CD4-positive, alpha-beta T cell (primary cell): ENCODE measurements around the gene EDRF1. TPM values are rescaled to one million over a fixed set of nuclear protein-coding genes. Genes with fewer than 3 reads are reported as not detected.

Source experiments
- ATAC-seq: fragments of 200-7000 bp; cut with Tn5 transposase; one replicate; pipeline ENCODE4 v1.10.0; 2022; ENCODE audit warnings: mild to moderate bottlenecking; ENCODE audit not compliant: poor library complexity
- CTCF ChIA-PET: fragments of 350-600 bp; sonication (Branson Sonifier 250); formaldehyde crosslinking; loops from one replicate; lab custom pipeline; 2021; ENCODE audit warnings: antibody characterized with exemption, inconsistent platforms; lab: Charles Lee
- POLR2A ChIA-PET: fragments of 350-600 bp; sonication (Branson Sonifier 250); formaldehyde crosslinking; loops from one replicate; lab custom pipeline; 2021; ENCODE audit warnings: antibody characterized with exemption, inconsistent platforms; lab: Charles Lee
- DNase-seq, 14 experiments: peaks; one replicate each; pipeline ENCODE4 v3.0.0-alpha.2; 2013 to 2020; ENCODE audit warnings: mixed read lengths in 2 of 14
- H3K27ac ChIP-seq, 2 donors: one replicate each; pipeline versions ENCODE4 v1.5.1 to v1.7.0; 2013; ENCODE audit warnings: low read length in 2 of 2, low read depth in 1 of 2, mild to moderate bottlenecking in 1 of 2
- H3K27me3 ChIP-seq, 2 experiments: 1 replicate in 1 of 2; 2 replicates in 1 of 2; pipeline versions ENCODE4 v1.6.1 to v1.7.0; 2013; ENCODE audit warnings: low read length in 2 of 2, control low read depth in 1 of 2, mild to moderate bottlenecking in 1 of 2, moderate library complexity in 1 of 2; ENCODE audit not compliant: insufficient read depth in 2 of 2, control insufficient read depth in 1 of 2
- H3K36me3 ChIP-seq: one replicate; pipeline ENCODE4 v1.6.1; 2013; ENCODE audit warnings: low read length, control low read depth; ENCODE audit not compliant: insufficient read depth
- H3K4me1 ChIP-seq: one replicate; pipeline ENCODE4 v1.6.1; 2013; ENCODE audit warnings: low read length, control low read depth; ENCODE audit not compliant: insufficient read depth
- H3K4me3 ChIP-seq: one replicate; pipeline ENCODE4 v1.5.1; 2013; ENCODE audit warnings: mild to moderate bottlenecking, low read length, moderate library complexity
- H3K9me3 ChIP-seq, 2 experiments: 1 replicate in 1 of 2; 2 replicates in 1 of 2; pipeline versions ENCODE4 v1.6.1 to v1.7.0; 2013; ENCODE audit warnings: low read length in 2 of 2, mild to moderate bottlenecking in 2 of 2, control low read depth in 1 of 2, moderate library complexity in 1 of 2; ENCODE audit not compliant: control insufficient read depth in 1 of 2, insufficient read depth in 1 of 2
- H3K27ac Mint-ChIP-seq: one replicate; pipeline ENCODE4 v1.8.0; 2020; ENCODE audit warnings: mixed read lengths
- H3K27me3 Mint-ChIP-seq: one replicate; pipeline ENCODE4 v1.8.0; 2021; ENCODE audit warnings: mixed read lengths
- H3K36me3 Mint-ChIP-seq: one replicate; pipeline ENCODE4 v1.8.0; 2021; ENCODE audit warnings: low read depth, mixed read lengths
- H3K4me1 Mint-ChIP-seq: one replicate; pipeline ENCODE4 v1.8.0; 2021; ENCODE audit warnings: low read depth, mixed read lengths
- H3K4me3 Mint-ChIP-seq: one replicate; pipeline ENCODE4 v1.8.0; 2020; ENCODE audit warnings: mild to moderate bottlenecking, mixed read lengths
- H3K9me3 Mint-ChIP-seq: one replicate; pipeline ENCODE4 v1.8.0; 2020; ENCODE audit warnings: mixed read lengths
- intact Hi-C, 2 experiments: fragments of 100-400 bp; cut with DNase I in 1 of 2; cut with micrococcal nuclease in 1 of 2; formaldehyde crosslinking; loops; one replicate each; pipeline versions ENCODE4 v1.15.1 to v1.9.0; 2023 to 2025; cut with DNase I, micrococcal nuclease
- total RNA-seq, 174 experiments: library from RNA in 2 of 174; stranded (reverse) in 2 of 174; gene quantifications; one replicate each; pipeline ENCODE4 v1.2.3 and lab custom pipeline; 2021 to 2026
- TF ChIP-seq, protein P1 (sequence below): fragments of 200-600 bp; IDR thresholded peaks from one replicate; pipeline ENCODE4 v1.8.0; 2022; ENCODE audit warnings: antibody characterized with exemption, mild to moderate bottlenecking

The EDRF1 gene
- total RNA-seq, 2 experiments from 2014 or later, result 39.0 to 39.8 TPM

GRCh38 chr10:125783957-125784356 lies 64.4 kb downstream of the EDRF1 start:
- H3K27me3 Mint-ChIP-seq, result no peaks in the 10 kb centered on the region
- no peak overlapping the region for H3K4me3 Mint-ChIP-seq
- TF ChIP-seq, protein P1, sequence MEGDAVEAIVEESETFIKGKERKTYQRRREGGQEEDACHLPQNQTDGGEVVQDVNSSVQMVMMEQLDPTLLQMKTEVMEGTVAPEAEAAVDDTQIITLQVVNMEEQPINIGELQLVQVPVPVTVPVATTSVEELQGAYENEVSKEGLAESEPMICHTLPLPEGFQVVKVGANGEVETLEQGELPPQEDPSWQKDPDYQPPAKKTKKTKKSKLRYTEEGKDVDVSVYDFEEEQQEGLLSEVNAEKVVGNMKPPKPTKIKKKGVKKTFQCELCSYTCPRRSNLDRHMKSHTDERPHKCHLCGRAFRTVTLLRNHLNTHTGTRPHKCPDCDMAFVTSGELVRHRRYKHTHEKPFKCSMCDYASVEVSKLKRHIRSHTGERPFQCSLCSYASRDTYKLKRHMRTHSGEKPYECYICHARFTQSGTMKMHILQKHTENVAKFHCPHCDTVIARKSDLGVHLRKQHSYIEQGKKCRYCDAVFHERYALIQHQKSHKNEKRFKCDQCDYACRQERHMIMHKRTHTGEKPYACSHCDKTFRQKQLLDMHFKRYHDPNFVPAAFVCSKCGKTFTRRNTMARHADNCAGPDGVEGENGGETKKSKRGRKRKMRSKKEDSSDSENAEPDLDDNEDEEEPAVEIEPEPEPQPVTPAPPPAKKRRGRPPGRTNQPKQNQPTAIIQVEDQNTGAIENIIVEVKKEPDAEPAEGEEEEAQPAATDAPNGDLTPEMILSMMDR, result no peak
- ATAC-seq (no peak), DNase-seq (no peak)
- no peak overlapping the region for H3K4me3 ChIP-seq
- intact Hi-C loops, result no loop called here
- no peak overlapping the region for H3K27ac Mint-ChIP-seq
- peaks cover 19% of the 10 kb centered on the region for H3K4me1 Mint-ChIP-seq
- CTCF ChIA-PET, result no interaction called here
- H3K36me3 Mint-ChIP-seq, result peaks cover 13% of the 10 kb centered on the region
- no peaks in the 10 kb centered on the region for H3K36me3 ChIP-seq
- H3K27ac ChIP-seq, result no peak overlapping the region
- H3K27me3 ChIP-seq, result no peaks in the 10 kb centered on the region
- POLR2A ChIA-PET, result interaction anchor here (0.7 kb wide), 1 partner anchor 10 kb away, joined by 3 read pairs; no protein-coding TSS in a partner anchor
- H3K9me3 ChIP-seq, result no peaks in the 10 kb centered on the region
- H3K9me3 Mint-ChIP-seq, result no peaks in the 10 kb centered on the region
- H3K4me1 ChIP-seq, result peaks cover 19% of the 10 kb centered on the region

DNA sequence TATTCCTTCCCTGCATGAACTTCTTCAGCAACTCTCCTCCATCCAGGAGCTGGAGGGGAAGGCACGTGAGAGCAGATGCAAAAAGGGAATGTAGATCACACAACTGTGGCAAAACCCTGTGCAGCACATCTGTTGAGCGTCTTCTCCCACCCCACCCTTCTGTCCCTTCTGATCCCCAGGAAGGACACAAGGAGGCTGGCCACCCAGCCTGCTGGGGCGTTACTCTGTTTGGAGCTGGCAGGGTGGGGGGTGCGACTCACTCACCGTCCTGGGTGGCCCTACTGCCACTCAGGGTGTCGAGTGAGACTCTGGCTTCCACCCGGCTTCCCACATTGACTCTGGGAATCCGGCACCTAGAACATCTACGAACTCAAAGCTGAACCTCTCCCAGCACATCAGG lies 66.3 kb downstream of the EDRF1 start:
- H3K36me3 ChIP-seq, result no peaks in the 10 kb centered on the region
- H3K4me1 Mint-ChIP-seq, result peaks cover 19% of the 10 kb centered on the region
- H3K36me3 Mint-ChIP-seq, result peaks cover 26% of the 10 kb centered on the region
- no peaks in the 10 kb centered on the region for H3K27me3 ChIP-seq
- no peak overlapping the region for H3K4me3 Mint-ChIP-seq
- DNase-seq, result no peak
- H3K4me3 ChIP-seq, result no peak overlapping the region
- no peaks in the 10 kb centered on the region for H3K9me3 ChIP-seq
- ChIA-PET CTCF (no interaction called here), POLR2A (no interaction called here)
- intact Hi-C loops, result no loop called here
- H3K27me3 Mint-ChIP-seq, result no peaks in the 10 kb centered on the region
- H3K9me3 Mint-ChIP-seq, result no peaks in the 10 kb centered on the region
- no peak for ATAC-seq
- H3K4me1 ChIP-seq, result peaks cover 19% of the 10 kb centered on the region
- no peak overlapping the region for H3K27ac ChIP-seq
- TF ChIP-seq, protein P1, result no peak
- H3K27ac Mint-ChIP-seq, result no peak overlapping the region

DNA sequence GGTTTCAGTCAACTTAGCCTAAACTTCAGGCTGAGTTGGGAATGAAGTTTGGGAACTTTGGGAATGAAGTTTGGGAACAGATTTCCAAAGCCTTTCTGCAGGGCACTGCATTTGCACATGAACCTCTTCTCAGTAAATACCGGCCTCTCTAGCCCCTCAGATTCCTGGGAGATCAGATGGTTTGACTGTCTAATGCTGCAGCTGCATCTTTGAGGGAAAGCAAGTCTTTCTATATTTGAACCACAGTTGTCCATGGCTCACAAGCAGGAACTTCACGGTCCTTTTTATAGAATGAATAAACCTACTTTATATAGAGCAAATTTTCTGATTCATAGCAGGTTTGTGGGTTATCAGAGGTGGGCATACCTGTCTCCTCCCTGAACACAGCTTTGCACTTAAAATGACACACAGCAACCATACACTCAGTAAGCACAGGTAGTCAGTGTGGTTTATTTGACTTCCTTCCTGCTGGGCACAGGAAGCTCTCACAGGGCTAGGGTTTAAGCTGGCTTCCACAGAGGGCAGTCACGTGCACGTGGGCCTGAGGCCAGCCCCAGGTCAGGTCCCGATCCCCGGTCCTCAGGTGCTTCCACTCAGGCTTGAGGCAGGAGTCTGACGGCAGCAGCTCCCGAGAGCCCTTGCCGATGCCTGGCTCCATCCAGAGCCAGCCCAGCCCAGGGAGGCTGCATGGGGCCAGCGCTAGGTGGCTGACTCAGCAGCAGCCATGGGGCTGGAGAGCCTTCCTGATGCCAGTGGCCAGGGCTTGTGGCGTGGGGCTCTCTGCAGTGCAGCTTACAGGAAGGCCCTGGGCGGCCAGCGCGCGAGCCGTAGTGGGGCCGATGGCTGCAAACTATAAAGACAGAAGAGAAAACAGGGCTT lies 68.9 kb downstream of the EDRF1 start:
- Mint-ChIP-seq H3K9me3 (no peaks in the 10 kb centered on the region), H3K4me3 (no peak overlapping the region), H3K36me3 (peaks cover 48% of the 10 kb centered on the region), H3K27ac (peak overlapping the region; percentile 44), H3K4me1 (peaks cover 19% of the 10 kb centered on the region), H3K27me3 (no peaks in the 10 kb centered on the region)
- ChIA-PET CTCF (no interaction called here), POLR2A (interaction anchor here (0.6 to 1.5 kb wide), 2 partner anchors 35 to 69 kb away, joined by 3 to 6 read pairs; partner anchors contain the start of genes BCCIP, EDRF1 and UROS)
- ATAC-seq (no peak), DNase-seq (peak in 1 of 14 experiments; percentile 11)
- Histone ChIP-seq H3K27ac (peak overlapping the region in 1 of 2 donors; percentile 2), H3K9me3 (no peaks in the 10 kb centered on the region), H3K4me1 (peaks cover 19% of the 10 kb centered on the region), H3K27me3 (no peaks in the 10 kb centered on the region), H3K4me3 (no peak overlapping the region), H3K36me3 (peaks cover 11% of the 10 kb centered on the region)
- intact Hi-C loops, result no loop called here
- TF ChIP-seq, protein P1, result no peak
